Right hindlimb (tissue), 1 donor: ENCODE results near the gene GAK.

Experiments used
- DNase-seq: peaks from one replicate; pipeline ENCODE4 v3.0.0-alpha.2; 2018

The GAK gene

GRCh38 chr4:826508-827208 lies 105.5 kb downstream of the GAK start:
- no peak for DNase-seq

- DNase-seq, result no peak
Observed at GRCh38 chr4:825971-826330, 106.2 kb downstream of the GAK start, which contains the start of gene CPLX1. TSS of gene CPLX1 (minus strand) at chr4:826129. CDS start at chr4:824522, 1,607 bp downstream.

GRCh38 chr4:825063-825970 lies 106.8 kb downstream of the GAK start:
- DNase-seq, result peak; percentile 55

GRCh38 chr4:824461-825062 lies 107.6 kb downstream of the GAK start:
- DNase-seq, result no peak

- DNase-seq, result no peak
Observed at GRCh38 chr4:823761-824460, 108.2 kb downstream of the GAK start.

GRCh38 chr4:823176-823760 lies 108.8 kb downstream of the GAK start:
- no peak for DNase-seq

- DNase-seq, result no peak
Observed at GRCh38 chr4:822361-823175, 109.5 kb downstream of the GAK start.

- DNase-seq, result no peak
Observed at GRCh38 chr4:821631-822030, 110.5 kb downstream of the GAK start.

- DNase-seq, result no peak
Observed at GRCh38 chr4:821181-821591, 110.9 kb downstream of the GAK start.

- DNase-seq, result no peak
Observed at GRCh38 chr4:820230-821172, 111.6 kb downstream of the GAK start.

- no peak for DNase-seq
Observed at GRCh38 chr4:819401-820229, 112.5 kb downstream of the GAK start.

- DNase-seq, result no peak
Observed at GRCh38 chr4:818106-818921, 113.8 kb downstream of the GAK start.

- no peak for DNase-seq
Observed at GRCh38 chr4:815464-816146, 116.5 kb downstream of the GAK start.

- DNase-seq, result no peak
Observed at GRCh38 chr4:814312-814850, 117.7 kb downstream of the GAK start.

GRCh38 chr4:813900-814299 lies 118.2 kb downstream of the GAK start:
- DNase-seq, result no peak

- no peak for DNase-seq
Observed at GRCh38 chr4:808860-809570, 123.1 kb downstream of the GAK start.

GRCh38 chr4:807792-808191 lies 124.3 kb downstream of the GAK start:
- no peak for DNase-seq
